Panc1 (cell line): ENCODE measurements around the gene CMTM8. TPM values are rescaled to one million over a fixed set of nuclear protein-coding genes. Genes with fewer than 3 reads are reported as not detected.

Experiments used
- ATAC-seq: fragments of 200-7000 bp; cut with Tn5 transposase; 2 replicates; pipeline ENCODE4 v1.9.1; 2020; ENCODE audit warnings: mild to moderate bottlenecking, moderate library complexity
- BruUV-seq: library from RNA; stranded (reverse); fragments of 400-500 nt; replicated peaks from 2 replicates; lab custom pipeline; 2021; lab: Mats Ljungman, UMichigan
- CTCF ChIA-PET: fragments of 300-600 bp; sonication (Branson Sonifier 250); formaldehyde crosslinking; loops from one replicate; lab custom pipeline; 2022; ENCODE audit warnings: antibody characterized with exemption; lab: Charles Lee
- POLR2A ChIA-PET: fragments of 300-600 bp; sonication (Branson Sonifier 250); formaldehyde crosslinking; loops from one replicate; lab custom pipeline; 2022; ENCODE audit warnings: antibody characterized with exemption; lab: Charles Lee
- DNase-seq: peaks from one replicate; pipeline ENCODE4 v3.0.0-alpha.2; 2010; ENCODE audit warnings: low read depth, low spot score
- H3K27ac ChIP-seq: 2 replicates; pipeline ENCODE4 v1.5.1; 2011; ENCODE audit warnings: mild to moderate bottlenecking, low read length, inconsistent platforms
- H3K27me3 ChIP-seq: fragments of 200-500 bp; sonication (Bioruptor generic); 2 replicates; pipeline ENCODE4 v1.6.0; 2014; ENCODE audit warnings: low read length, inconsistent platforms; ENCODE audit not compliant: control insufficient read depth, insufficient read depth
- H3K36me3 ChIP-seq: fragments of 200-500 bp; sonication (Bioruptor generic); 2 replicates; pipeline ENCODE4 v1.5.1; 2014; ENCODE audit warnings: inconsistent platforms, mild to moderate bottlenecking, low read length, moderate library complexity; ENCODE audit not compliant: control insufficient read depth, insufficient read depth
- H3K4me1 ChIP-seq: 2 replicates; pipeline ENCODE4 v1.5.1; 2011; ENCODE audit warnings: inconsistent platforms, mild to moderate bottlenecking, low read length, moderate library complexity; ENCODE audit not compliant: control insufficient read depth, insufficient read depth
- H3K4me3 ChIP-seq, 2 experiments: 2 replicates each; pipeline ENCODE4 v1.5.1; 2011 to 2012; ENCODE audit warnings: low read depth in 2 of 2, low read length in 2 of 2, mild to moderate bottlenecking in 2 of 2, inconsistent platforms in 1 of 2, moderate library complexity in 1 of 2
- H3K9me3 ChIP-seq: fragments of 200-500 bp; sonication (Bioruptor generic); 2 replicates; pipeline ENCODE4 v1.5.1; 2014; ENCODE audit warnings: low read depth, mild to moderate bottlenecking, inconsistent platforms, low read length, moderate library complexity; ENCODE audit not compliant: control insufficient read depth, insufficient read depth
- CTCF ChIP-seq: fragments of 450-650 bp; IDR thresholded peaks from 2 replicates; pipeline ENCODE4 v1.5.1; 2017; ENCODE audit warnings: mild to moderate bottlenecking
- POLR2AphosphoS5 ChIP-seq: IDR thresholded peaks from 2 replicates; pipeline ENCODE4 v1.6.1; 2012; ENCODE audit warnings: mild to moderate bottlenecking, low read depth, low read length, moderate library complexity
- REST ChIP-seq, 2 experiments: IDR thresholded peaks; 2 replicates each; pipeline ENCODE4 v1.6.1; 2011 to 2012; ENCODE audit warnings: low read depth in 2 of 2, control low read depth in 1 of 2, low read length in 1 of 2, mild to moderate bottlenecking in 1 of 2, moderate library complexity in 1 of 2; ENCODE audit not compliant: insufficient read depth in 1 of 2
- SIN3A ChIP-seq: IDR thresholded peaks from 2 replicates; pipeline ENCODE4 v1.6.1; 2012; ENCODE audit warnings: low read depth, mild to moderate bottlenecking, low read length, moderate library complexity, borderline replicate concordance; ENCODE audit not compliant: insufficient read depth
- TCF7L2 ChIP-seq: IDR thresholded peaks from 2 replicates; pipeline ENCODE4 v1.6.1; 2011; ENCODE audit warnings: mild to moderate bottlenecking, low read depth, low read length, inconsistent platforms
- in situ Hi-C: cut with HindIII; loops from 2 replicates; pipeline ENCODE4 v1.10.0; 2016; ENCODE audit warnings: low sequenced_read_pairs, low pct_unique_long_range_greater_than_20kb
- intact Hi-C: fragments of 100-400 bp; cut with micrococcal nuclease; formaldehyde crosslinking; loops from one replicate; pipeline ENCODE4 v1.10.0; 2022; ENCODE audit not compliant: unreplicated experiment
- total RNA-seq: library from RNA; stranded (reverse); gene quantifications from one replicate; pipeline ENCODE4 v1.2.1, GENCODE V29; 2021; ENCODE audit not compliant: unreplicated experiment

Gene CMTM8
- total RNA-seq, 1 experiment from 2014 or later, result 9.8 TPM

- H3K27ac ChIP-seq, result no peak overlapping the region
- no peak overlapping the region for H3K4me3 ChIP-seq
- POLR2A ChIA-PET, result no interaction called here
- H3K4me1 ChIP-seq, result no peaks in the 10 kb centered on the region
- H3K9me3 ChIP-seq, result no peaks in the 10 kb centered on the region
- DNase-seq (no peak), ATAC-seq (no peak)
- no peaks in the 10 kb centered on the region; the same call in 1 of the 2 replicates for H3K27me3 ChIP-seq
- intact Hi-C loops, result no loop called here
- H3K36me3 ChIP-seq, result no peaks in the 10 kb centered on the region
- no TSS peak for BruUV-seq
- TF ChIP-seq REST (IDR thresholded peaks at IDR 0.05; ENCODE audit: insufficient read depth in 1 of 2, low read depth in 2 of 2, low read length in 1 of 2) (no peak), TCF7L2 (no peak), CTCF (no peak)
- in situ Hi-C loops, result no loop called here
- CTCF ChIA-PET, result no interaction called here
Observed at GRCh38 chr3:32216172-32216783, 22.2 kb upstream of the CMTM8 start.

- ATAC-seq (no peak), DNase-seq (no peak)
- in situ Hi-C loops (no loop called here), intact Hi-C loops (no loop called here)
- BruUV-seq, result no TSS peak
- Histone ChIP-seq H3K36me3 (no peaks in the 10 kb centered on the region), H3K4me3 (no peak overlapping the region), H3K4me1 (no peaks in the 10 kb centered on the region), H3K27me3 (no peaks in the 10 kb centered on the region; the same call in 1 of the 2 replicates), H3K9me3 (no peaks in the 10 kb centered on the region), H3K27ac (no peak overlapping the region)
- ChIA-PET CTCF (interaction anchor here (0.6 kb wide), 1 partner anchor 67 kb away, joined by 3 read pairs; no protein-coding TSS in a partner anchor), POLR2A (no interaction called here)
- TF ChIP-seq TCF7L2, result no peak
- no peak for TF ChIP-seq REST (IDR thresholded peaks at IDR 0.05; ENCODE audit: insufficient read depth in 1 of 2, low read depth in 2 of 2, low read length in 1 of 2)
- TF ChIP-seq CTCF, result no peak
- no peak for TF ChIP-seq SIN3A
- no peak for TF ChIP-seq POLR2AphosphoS5
Observed at GRCh38 chr3:32217339-32217738, 21.1 kb upstream of the CMTM8 start.
